Kidney epithelial cell (primary cell): ENCODE data around the gene ARHGAP42. TPM values are rescaled to one million over a fixed set of nuclear protein-coding genes. Genes with fewer than 3 reads are reported as not detected.

Experiments
- DNase-seq: peaks from one replicate; pipeline ENCODE4 v3.0.0-alpha.2; 2010; ENCODE audit warnings: low read depth
- H3K27me3 ChIP-seq: 2 replicates; pipeline ENCODE4 v1.6.0; 2011; ENCODE audit warnings: low read length; ENCODE audit not compliant: control insufficient read depth, insufficient read depth
- H3K36me3 ChIP-seq: 2 replicates; pipeline ENCODE4 v1.5.1; 2011; ENCODE audit warnings: low read length; ENCODE audit not compliant: control insufficient read depth, insufficient read depth
- H3K4me3 ChIP-seq: 2 replicates; pipeline ENCODE4 v1.5.1; 2011; ENCODE audit warnings: low read depth, mild to moderate bottlenecking, control low read depth, low read length
- CTCF ChIP-seq: IDR thresholded peaks from 2 replicates; pipeline ENCODE4 v1.5.1; 2011; ENCODE audit warnings: mild to moderate bottlenecking, moderate library complexity, low read length, control low read depth, inconsistent platforms; ENCODE audit not compliant: insufficient read depth, poor library complexity, severe bottlenecking
- total RNA-seq: library from RNA; depleted of rRNA; stranded (reverse); fragments of >200 nt; gene quantifications from 2 replicates; pipeline ENCODE4 v1.2.3, GENCODE V29; 2015

ARHGAP42 gene
- total RNA-seq, 1 donor from 2014 or later = 27.9 TPM

GRCh38 chr11:100914415-100915110 is 227.5 kb downstream of the ARHGAP42 start:
- DNase-seq = no peak
- Histone ChIP-seq H3K27me3 (no peaks in the 10 kb centered on the region), H3K4me3 (no peak overlapping the region), H3K36me3 (no peaks in the 10 kb centered on the region)
- no peak for TF ChIP-seq CTCF

- no peak overlapping the region for H3K4me3 ChIP-seq
- H3K27me3 ChIP-seq = no peaks in the 10 kb centered on the region
- H3K36me3 ChIP-seq = no peaks in the 10 kb centered on the region
- no peak for TF ChIP-seq CTCF
- DNase-seq = no peak
These were observed 231.7 kb downstream of the ARHGAP42 start for GRCh38 chr11:100918551-100919500.

DNA sequence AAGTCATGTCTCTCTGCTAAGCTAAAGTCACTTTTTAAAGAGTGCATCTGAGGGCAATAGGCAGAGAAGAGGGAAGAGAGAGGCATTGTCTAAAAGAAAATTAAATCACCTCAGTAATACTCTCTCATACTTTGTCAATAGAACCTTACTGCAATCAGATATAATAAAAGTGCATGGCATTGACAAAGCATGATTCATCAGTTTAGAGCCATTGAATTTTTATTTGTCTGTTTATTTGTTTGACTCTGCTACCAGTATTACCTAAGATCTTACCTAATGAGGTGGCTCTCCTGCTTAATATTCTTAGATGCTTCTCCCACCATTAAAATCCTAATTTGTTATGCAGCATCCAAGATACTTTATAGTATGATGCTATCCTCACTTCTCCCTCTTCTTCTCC is 233.5 kb downstream of the ARHGAP42 start:
- no peak for DNase-seq
- no peaks in the 10 kb centered on the region for H3K36me3 ChIP-seq
- TF ChIP-seq CTCF = no peak
- no peaks in the 10 kb centered on the region for H3K27me3 ChIP-seq
- no peak overlapping the region for H3K4me3 ChIP-seq

DNA sequence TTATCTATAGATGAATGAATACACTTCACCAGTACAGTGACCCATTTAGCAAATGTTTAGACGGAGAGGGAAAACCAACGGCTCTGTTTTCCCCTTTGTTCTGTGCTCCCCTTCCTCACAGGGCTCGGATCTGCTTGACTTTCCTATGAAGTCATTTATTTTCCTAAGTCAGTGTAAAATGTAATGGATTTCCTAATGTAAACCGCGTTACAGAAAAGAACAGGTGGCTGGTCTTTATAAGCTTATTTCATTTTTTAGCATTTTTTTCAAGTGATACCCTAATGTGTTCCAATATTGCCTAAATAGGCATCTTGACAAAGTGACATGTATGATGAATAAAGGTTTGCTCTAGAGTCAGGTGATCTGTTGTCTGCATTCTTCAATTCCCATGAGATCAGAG is 235.0 kb downstream of the ARHGAP42 start:
- TF ChIP-seq CTCF = no peak
- no peak overlapping the region for H3K4me3 ChIP-seq
- no peaks in the 10 kb centered on the region for H3K27me3 ChIP-seq
- DNase-seq = no peak
- H3K36me3 ChIP-seq = no peaks in the 10 kb centered on the region

DNA sequence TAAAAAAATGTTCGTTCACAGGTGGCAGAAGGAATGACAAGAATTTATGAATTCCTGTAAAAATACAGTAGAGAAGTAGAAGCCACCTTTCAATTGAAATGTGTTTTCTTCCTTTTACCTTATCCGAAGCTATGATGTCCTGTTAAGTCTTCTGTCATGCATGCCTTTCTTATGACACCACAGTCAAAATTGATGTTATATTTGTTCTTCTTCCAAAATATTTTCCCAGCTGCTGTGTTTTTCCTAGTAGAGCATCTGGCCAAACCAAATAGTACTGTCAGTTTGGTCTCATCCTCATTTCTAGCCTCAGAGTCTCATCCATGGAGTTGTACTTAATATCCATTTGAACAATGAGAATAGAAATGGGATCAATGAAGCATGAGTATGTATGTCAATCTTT is 236.5 kb downstream of the ARHGAP42 start:
- TF ChIP-seq CTCF = no peak
- Histone ChIP-seq H3K36me3 (no peaks in the 10 kb centered on the region), H3K4me3 (no peak overlapping the region), H3K27me3 (no peaks in the 10 kb centered on the region)
- DNase-seq = no peak
